KMS-11 (cell line): ENCODE measurements around the gene PLSCR3.

Experiments
- H2AFZ ChIP-seq: fragments of 200-600 bp; sonication (generic); 2 replicates; pipeline ENCODE4 v1.6.1; 2016; ENCODE audit warnings: antibody characterized with exemption, mixed run types, low read depth
- H3K27ac ChIP-seq: fragments of 200-600 bp; sonication (generic); 2 replicates; pipeline ENCODE4 v1.6.1; 2016; ENCODE audit warnings: mild to moderate bottlenecking, mixed run types
- H3K27me3 ChIP-seq: fragments of 200-600 bp; sonication (generic); 2 replicates; pipeline ENCODE4 v1.6.1; 2017; ENCODE audit warnings: mild to moderate bottlenecking, low read depth, mixed run types, moderate library complexity; ENCODE audit not compliant: insufficient read depth
- H3K36me3 ChIP-seq: fragments of 200-600 bp; sonication (generic); 2 replicates; pipeline ENCODE4 v1.6.1; 2017; ENCODE audit warnings: mild to moderate bottlenecking, mixed run types; ENCODE audit not compliant: insufficient read depth
- H3K4me1 ChIP-seq: fragments of 200-600 bp; sonication (generic); 2 replicates; pipeline ENCODE4 v1.6.1; 2016; ENCODE audit warnings: mild to moderate bottlenecking, low read depth, mixed run types; ENCODE audit not compliant: poor library complexity, severe bottlenecking
- H3K4me2 ChIP-seq: fragments of 200-600 bp; sonication (generic); 2 replicates; pipeline ENCODE4 v1.7.0; 2016; ENCODE audit warnings: mild to moderate bottlenecking, mixed run types
- H3K4me3 ChIP-seq: fragments of 200-600 bp; sonication (generic); IDR thresholded peaks from 2 replicates; pipeline ENCODE4 v1.6.1; 2017; ENCODE audit warnings: low read depth, low read length, mixed read lengths; ENCODE audit not compliant: insufficient read depth
- H3K79me2 ChIP-seq: fragments of 200-600 bp; sonication (generic); 2 replicates; pipeline ENCODE4 v1.6.1; 2016; ENCODE audit warnings: low read depth, mixed run types; ENCODE audit not compliant: insufficient read depth
- H3K9ac ChIP-seq: fragments of 200-600 bp; sonication (generic); 2 replicates; pipeline ENCODE4 v1.6.1; 2016; ENCODE audit warnings: mild to moderate bottlenecking, mixed run types
- H4K20me1 ChIP-seq: fragments of 200-600 bp; sonication (generic); 2 replicates; pipeline ENCODE4 v1.6.1; 2016; ENCODE audit warnings: mild to moderate bottlenecking, mixed run types; ENCODE audit not compliant: insufficient read depth
- TF ChIP-seq, protein P1 (sequence below): fragments of 200-600 bp; sonication (generic); conservative IDR thresholded peaks from 2 replicates; pipeline ENCODE4 v1.6.1; 2017; ENCODE audit warnings: low read depth, mild to moderate bottlenecking, antibody characterized with exemption, low read length, moderate library complexity, mixed read lengths

PLSCR3 gene

DNA sequence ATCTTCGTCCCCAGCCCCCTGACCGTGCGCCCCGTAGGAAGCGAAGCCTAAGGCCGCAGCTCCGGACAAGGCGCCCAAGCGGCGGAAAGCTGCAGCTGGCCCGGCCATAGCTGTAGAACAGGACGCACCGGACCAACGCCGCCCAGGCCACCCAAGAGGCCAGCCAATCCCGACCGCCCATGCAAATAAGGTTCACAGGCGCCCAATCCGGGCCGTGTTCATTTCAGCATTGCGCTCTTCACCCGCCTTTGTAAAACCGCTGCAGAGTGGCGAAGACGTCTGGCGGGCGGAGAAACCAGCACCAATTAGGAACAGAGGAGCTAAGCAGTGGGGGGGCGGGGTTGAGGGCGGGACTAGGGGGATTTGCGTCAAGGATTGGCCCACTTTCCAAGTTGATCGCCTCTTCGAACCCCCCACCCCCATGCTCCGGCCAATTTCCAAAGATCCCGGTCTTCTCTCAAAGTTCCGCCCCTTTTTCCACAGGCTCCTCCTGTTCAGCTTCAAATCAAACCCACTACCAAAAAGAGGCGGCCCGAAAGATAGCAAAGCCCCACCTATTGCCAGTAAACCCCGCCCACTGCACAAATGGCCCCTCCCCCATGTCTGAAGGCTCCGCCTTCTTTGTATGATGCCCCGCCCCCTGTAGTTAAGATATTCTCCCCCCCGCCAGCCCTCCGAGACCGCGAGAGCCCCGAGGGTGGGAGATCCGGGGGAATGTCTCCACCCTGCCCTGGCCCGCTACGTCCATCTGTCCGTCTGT, 9.8 kb upstream of the PLSCR3 start, which contains the start of gene TMEM256:
TSS of gene TMEM256 (minus strand) at position 121 of the 760 bp plus-strand sequence. CDS start at position 108, 13 bp downstream.
- Histone ChIP-seq H3K4me1 (no peaks in the 10 kb centered on the region), H3K79me2 (no peaks in the 10 kb centered on the region), H2AFZ (no peak within 1 kb of the TSS), H4K20me1 (no peaks in the 10 kb centered on the region), H3K4me3 (no peak within 1 kb of the TSS), H3K36me3 (no peaks in the 10 kb centered on the region), H3K27ac (no peak within 1 kb of the TSS), H3K4me2 (no peak within 1 kb of the TSS), H3K27me3 (no peaks in the 10 kb centered on the region), H3K9ac (no peak within 1 kb of the TSS)
- TF ChIP-seq, protein P1, sequence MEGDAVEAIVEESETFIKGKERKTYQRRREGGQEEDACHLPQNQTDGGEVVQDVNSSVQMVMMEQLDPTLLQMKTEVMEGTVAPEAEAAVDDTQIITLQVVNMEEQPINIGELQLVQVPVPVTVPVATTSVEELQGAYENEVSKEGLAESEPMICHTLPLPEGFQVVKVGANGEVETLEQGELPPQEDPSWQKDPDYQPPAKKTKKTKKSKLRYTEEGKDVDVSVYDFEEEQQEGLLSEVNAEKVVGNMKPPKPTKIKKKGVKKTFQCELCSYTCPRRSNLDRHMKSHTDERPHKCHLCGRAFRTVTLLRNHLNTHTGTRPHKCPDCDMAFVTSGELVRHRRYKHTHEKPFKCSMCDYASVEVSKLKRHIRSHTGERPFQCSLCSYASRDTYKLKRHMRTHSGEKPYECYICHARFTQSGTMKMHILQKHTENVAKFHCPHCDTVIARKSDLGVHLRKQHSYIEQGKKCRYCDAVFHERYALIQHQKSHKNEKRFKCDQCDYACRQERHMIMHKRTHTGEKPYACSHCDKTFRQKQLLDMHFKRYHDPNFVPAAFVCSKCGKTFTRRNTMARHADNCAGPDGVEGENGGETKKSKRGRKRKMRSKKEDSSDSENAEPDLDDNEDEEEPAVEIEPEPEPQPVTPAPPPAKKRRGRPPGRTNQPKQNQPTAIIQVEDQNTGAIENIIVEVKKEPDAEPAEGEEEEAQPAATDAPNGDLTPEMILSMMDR, result no peak

DNA sequence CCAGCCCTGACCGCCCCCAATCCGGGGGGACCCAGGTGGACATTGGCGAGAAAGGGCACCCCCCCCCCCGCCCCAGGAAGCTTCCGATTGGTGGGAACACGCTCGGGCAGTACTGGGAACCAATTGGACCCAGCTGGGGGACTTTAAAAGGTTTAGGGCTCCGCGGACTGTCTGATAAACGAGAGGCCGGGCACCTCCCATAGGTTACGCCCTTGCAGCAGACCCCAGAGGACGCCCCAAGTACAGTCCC, 9.3 kb upstream of the PLSCR3 start:
- Histone ChIP-seq H3K27ac (no peak overlapping the region), H3K4me3 (no peak overlapping the region), H3K9ac (no peak overlapping the region), H3K27me3 (no peaks in the 10 kb centered on the region), H3K79me2 (no peaks in the 10 kb centered on the region), H2AFZ (no peak overlapping the region), H4K20me1 (no peaks in the 10 kb centered on the region), H3K36me3 (no peaks in the 10 kb centered on the region), H3K4me2 (no peak overlapping the region), H3K4me1 (no peaks in the 10 kb centered on the region)
- TF ChIP-seq, protein P1, result no peak

DNA sequence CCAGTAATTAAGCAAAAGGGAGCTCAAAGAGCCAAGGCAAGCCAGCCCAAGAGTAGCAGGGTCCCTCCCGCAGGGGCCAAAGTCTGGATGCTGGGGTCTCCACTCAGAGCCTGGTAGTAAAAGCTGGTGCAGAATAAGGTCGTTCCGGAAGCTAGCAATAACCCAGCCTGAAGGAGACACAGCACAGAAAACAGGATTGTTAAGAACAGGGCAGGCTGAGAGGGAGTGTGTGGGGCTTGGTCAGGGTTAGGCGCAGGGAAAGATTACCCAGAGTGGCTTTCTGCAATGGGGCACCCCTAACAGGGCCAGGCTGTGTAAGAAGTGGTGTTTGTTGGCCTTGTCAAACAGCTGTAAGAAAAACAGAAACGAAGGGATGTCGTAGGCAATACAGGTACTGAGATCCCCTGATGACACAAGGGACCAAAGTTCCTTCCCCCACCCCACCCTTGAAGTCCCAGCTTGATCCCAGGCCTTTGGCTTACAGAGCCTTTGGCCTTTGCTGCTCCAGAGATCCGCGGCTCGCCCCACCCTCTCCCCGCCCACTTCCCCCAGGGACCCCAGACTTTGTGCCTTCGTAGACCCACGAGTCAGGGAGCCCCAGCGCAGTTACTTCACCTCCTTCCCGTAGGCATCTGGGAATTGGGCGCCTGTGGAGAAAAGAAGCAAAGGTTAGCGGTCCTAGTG, 8.9 kb upstream of the PLSCR3 start:
- H3K27me3 ChIP-seq, result no peaks in the 10 kb centered on the region
- no peaks in the 10 kb centered on the region for H4K20me1 ChIP-seq
- no peak overlapping the region for H3K4me3 ChIP-seq
- no peaks in the 10 kb centered on the region for H3K4me1 ChIP-seq
- H3K36me3 ChIP-seq, result no peaks in the 10 kb centered on the region
- H3K4me2 ChIP-seq, result no peak overlapping the region
- TF ChIP-seq, protein P1, result no peak
- H3K9ac ChIP-seq, result no peak overlapping the region
- H3K79me2 ChIP-seq, result no peaks in the 10 kb centered on the region
- no peak overlapping the region for H3K27ac ChIP-seq
- no peak overlapping the region for H2AFZ ChIP-seq

DNA sequence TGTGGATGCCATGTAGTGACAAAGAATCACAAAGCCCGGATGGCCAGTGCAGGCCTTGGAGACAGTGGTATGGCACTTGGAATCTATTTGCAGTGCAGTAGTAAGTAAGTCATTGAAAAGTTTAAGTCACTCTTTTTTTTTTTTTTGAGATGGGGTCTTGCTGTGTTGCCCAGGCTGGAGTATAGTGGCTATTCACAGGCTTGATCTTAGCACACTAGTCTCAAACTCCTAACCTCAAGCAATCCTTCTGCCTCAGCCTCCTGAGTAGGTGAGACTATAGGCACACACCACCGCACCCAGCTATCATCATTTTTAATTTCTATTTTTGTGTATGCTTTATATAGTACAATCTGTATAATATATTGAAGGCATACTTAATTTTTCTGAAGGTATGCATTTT, 4.3 kb upstream of the PLSCR3 start:
- no peaks in the 10 kb centered on the region for H4K20me1 ChIP-seq
- no peak overlapping the region for H3K4me2 ChIP-seq
- H3K4me1 ChIP-seq, result no peaks in the 10 kb centered on the region
- TF ChIP-seq, protein P1, result no peak
- no peak overlapping the region for H3K27ac ChIP-seq
- H3K9ac ChIP-seq, result no peak overlapping the region
- no peaks in the 10 kb centered on the region for H3K79me2 ChIP-seq
- H3K27me3 ChIP-seq, result no peaks in the 10 kb centered on the region
- no peak overlapping the region for H3K4me3 ChIP-seq
- no peaks in the 10 kb centered on the region for H3K36me3 ChIP-seq
- no peak overlapping the region for H2AFZ ChIP-seq
